Measurements from ENCODE around the gene CIAO1. TPM values are rescaled to one million over a fixed set of nuclear protein-coding genes. Genes with fewer than 3 reads are reported as not detected.
"Not testable (repeated sequence)": the region's sequence is repeated elsewhere in the genome, so short reads cannot be mapped to it uniquely, and the experiment has no call there.

Gene CIAO1
- polyA plus RNA-seq, 4 donors: 66.8 to 71.9 (median 68.9) TPM

GRCh38 chr2:96273763-96274162, 7.7 kb downstream of the CIAO1 start:
- no peak for DNase-seq (ENCODE audit: low read depth in 4 of 4, low spot score in 3 of 4)

DNA sequence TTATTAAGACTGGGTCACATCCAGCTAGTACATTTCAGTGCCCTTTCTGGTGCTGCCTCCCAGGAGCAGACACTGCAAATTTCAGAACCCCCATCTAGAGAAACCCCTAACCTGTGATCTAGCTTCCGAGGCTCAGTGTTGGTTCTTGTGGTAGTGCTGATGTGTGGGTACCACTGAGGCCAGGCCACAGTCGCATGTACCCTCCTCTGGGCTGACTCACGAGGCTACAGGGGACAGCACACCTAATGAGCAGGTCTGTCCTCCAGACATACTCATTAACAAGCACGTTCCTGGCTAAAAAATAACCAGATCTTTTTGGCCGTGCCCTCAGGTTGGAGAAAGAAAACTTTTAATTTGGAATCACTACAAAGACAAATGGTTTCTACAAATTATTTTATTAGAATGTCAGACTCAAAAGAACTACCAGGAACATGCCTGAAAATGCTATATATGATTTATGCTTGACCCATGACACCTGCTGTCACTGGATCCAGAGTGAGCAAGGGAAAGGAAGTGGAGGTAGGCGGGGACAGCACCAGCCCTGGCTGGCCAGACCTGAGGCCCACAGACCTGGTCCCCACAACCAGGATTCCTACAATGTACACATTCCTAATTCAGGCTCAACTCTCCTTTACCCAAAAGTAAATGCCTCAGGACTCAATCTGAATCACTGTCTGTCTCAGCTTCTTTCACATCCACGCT, 8.5 kb downstream of the CIAO1 start:
- DNase-seq (ENCODE audit: low read depth in 4 of 4, low spot score in 3 of 4): no peak

- no peak for DNase-seq (ENCODE audit: low read depth in 4 of 4, low spot score in 3 of 4)
Observed at GRCh38 chr2:96276787-96277499, 10.9 kb downstream of the CIAO1 start.

DNA sequence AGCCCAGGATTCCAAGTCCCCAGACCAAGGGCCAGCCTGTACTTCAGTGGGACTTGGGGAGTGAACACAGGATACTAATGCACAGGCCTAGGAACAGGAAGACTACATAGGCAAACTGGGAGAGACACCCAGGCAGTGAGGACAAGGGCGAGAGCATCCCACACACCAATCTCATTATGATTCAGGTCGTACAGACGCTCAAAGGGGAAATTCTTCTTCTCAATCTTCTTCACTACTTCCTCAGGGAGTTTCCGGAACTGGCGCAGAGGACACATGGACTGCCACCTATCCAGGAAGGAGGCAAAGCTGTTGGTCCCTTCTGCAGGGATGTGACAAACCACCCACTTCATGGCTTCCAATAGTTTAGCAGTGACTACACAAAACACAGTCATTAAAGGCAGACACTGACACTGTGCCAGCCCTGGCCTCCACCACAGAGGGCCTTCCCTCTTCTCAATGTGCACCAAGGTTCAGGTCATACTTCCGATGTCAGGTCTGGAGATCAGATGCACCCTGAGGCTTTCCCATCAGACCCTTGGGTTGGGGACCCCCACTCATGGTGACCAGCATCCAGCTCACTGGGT, 21.3 kb downstream of the CIAO1 start:
- no peak for DNase-seq (ENCODE audit: low read depth in 4 of 4, low spot score in 3 of 4)

- no peak for DNase-seq (ENCODE audit: low read depth in 4 of 4, low spot score in 3 of 4)
Observed at GRCh38 chr2:96291751-96292150, 25.7 kb downstream of the CIAO1 start.

GRCh38 chr2:96294271-96294670, 28.2 kb downstream of the CIAO1 start:
- DNase-seq (ENCODE audit: low read depth in 4 of 4, low spot score in 3 of 4): not testable (repeated sequence)

DNA sequence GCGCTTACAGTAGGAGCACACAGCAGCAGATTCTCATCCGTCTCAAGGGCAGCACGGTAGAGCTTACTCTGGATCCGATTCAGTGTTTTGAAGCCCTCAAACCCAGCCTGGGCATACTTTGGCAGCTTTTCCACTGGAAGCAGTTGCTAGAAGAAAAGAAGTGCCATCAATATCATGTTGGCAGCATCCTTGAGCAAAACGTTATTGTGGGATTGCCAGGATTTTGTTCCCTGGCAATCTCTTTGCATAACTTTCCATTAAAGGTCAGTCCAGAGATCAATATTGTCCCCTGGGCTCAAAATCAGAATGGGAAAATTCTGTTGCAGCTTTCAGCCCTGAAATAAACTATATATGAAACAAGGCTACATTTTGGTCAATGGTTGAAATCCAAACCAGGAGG, 30.9 kb downstream of the CIAO1 start:
- no peak for DNase-seq (ENCODE audit: low read depth in 4 of 4, low spot score in 3 of 4)

- no peak for DNase-seq (ENCODE audit: low read depth in 4 of 4, low spot score in 3 of 4)
Observed at GRCh38 chr2:96301865-96302264, 35.8 kb downstream of the CIAO1 start.

DNA sequence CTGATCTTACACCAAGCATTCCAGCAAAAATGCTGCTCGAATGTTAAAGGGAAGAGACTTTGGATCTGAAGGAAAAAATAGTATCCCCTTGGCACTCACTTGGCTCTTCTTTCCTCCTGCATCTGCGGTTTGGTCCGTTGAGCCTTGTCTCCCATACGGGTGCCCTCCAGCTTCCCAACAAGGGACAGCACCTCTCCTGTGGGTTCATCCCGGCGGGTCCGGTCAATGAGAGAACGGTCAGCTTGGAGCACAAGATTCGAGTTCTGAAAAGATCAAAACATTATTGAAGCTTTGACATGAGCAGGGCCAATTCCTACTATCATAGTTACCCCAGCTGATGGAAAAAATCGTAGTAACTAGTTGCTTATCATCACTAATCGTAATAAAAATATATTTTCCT, 38.6 kb downstream of the CIAO1 start:
- no peak for DNase-seq (ENCODE audit: low read depth in 4 of 4, low spot score in 3 of 4)

- peak; percentile 64 to 78 (median 73) for DNase-seq (ENCODE audit: low read depth in 4 of 4, low spot score in 3 of 4)
Observed at GRCh38 chr2:96305091-96305978, 39.3 kb downstream of the CIAO1 start, which contains the start of gene SNRNP200. SNRNP200 (minus strand) TSS chr2:96305546; CDS start chr2:96305437, 109 bp downstream.

DNA sequence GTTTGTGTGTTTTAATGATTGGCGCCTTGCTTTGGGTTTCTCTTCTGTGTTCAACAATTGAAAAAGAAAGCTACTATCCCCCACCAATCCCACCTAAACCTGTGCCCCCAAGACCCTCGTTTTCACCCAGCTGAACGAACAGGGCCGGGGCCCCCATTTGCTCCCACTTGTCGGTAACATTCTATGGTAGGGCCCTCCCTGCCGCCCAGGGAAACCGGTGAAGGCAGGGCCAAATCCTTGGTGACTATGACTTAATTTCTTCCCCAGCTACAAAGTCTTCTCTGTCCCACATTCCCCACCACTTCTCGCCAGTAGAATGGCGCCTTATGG, 39.9 kb downstream of the CIAO1 start:
- no peak for DNase-seq (ENCODE audit: low read depth in 4 of 4, low spot score in 3 of 4)

GRCh38 chr2:96306370-96306769, 40.3 kb downstream of the CIAO1 start:
- no peak for DNase-seq (ENCODE audit: low read depth in 4 of 4, low spot score in 3 of 4)

GRCh38 chr2:96308248-96308647, 42.2 kb downstream of the CIAO1 start:
- DNase-seq (ENCODE audit: low read depth in 4 of 4, low spot score in 3 of 4): no peak

GRCh38 chr2:96315005-96315399, 49.0 kb downstream of the CIAO1 start:
- no peak for DNase-seq (ENCODE audit: low read depth in 4 of 4, low spot score in 3 of 4)

- DNase-seq (ENCODE audit: low read depth in 4 of 4, low spot score in 3 of 4): no peak
Observed at GRCh38 chr2:96315400-96316071, 49.5 kb downstream of the CIAO1 start.

DNA sequence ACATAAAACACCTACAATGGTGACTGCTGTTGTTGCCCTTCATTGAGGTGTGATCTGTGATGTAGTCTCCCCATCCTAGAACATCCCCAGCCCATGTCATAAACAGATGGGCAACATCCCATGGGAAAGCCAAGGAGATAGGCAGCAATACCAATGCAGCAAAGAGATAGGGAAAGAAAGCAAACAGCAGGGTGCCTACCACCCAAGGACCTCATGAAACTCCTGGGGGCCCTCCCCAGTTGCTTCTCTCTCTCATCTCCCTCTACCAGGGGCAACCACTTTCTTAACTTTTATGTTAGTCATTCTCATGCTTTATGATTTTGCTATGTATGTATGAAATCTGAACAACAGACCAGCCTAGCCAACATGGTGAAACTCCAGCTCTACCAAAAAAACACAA, 51.0 kb downstream of the CIAO1 start:
- no peak for DNase-seq (ENCODE audit: low read depth in 4 of 4, low spot score in 3 of 4)

DNA sequence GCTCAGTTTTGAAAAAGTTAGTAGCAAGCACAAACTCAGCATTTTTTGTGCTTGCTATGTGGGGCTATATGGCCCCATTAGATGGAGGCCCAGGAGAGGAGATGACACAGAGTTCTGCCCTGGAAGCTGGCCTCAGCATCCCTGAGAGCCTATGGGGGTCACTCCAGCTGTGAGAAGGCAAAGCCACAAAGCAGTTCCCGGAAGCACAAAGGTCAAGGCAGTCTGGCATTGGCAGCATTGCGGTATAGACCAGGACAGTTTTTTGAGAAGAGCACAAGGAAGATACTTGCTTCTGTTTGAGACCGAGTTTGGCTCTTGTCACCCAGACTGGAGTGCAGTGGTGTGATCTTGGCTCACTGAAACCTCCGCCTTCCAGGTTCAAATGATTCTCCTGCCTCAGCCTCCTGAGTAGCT, 51.6 kb downstream of the CIAO1 start:
- no peak for DNase-seq (ENCODE audit: low read depth in 4 of 4, low spot score in 3 of 4)

DNA sequence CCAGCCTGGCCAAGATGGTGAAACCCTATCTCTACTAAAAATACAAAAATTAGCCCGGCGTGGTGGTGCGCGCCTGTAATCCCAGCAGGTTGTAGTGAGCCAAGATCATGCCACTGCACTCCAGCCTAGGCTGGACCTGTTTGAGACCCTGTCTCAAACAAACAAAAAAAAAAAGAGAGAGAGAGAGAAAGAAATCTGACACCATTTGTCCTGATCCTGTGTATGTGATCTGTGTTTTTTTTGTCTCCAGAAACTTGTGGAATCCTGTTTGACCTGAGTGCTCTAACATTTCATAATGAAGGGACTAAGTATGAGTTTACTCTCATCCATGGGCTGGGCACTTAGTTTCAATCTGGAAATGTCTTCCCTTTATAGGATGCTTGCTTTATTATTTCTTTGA, 52.7 kb downstream of the CIAO1 start:
- DNase-seq (ENCODE audit: low read depth in 4 of 4, low spot score in 3 of 4): no peak

DNA sequence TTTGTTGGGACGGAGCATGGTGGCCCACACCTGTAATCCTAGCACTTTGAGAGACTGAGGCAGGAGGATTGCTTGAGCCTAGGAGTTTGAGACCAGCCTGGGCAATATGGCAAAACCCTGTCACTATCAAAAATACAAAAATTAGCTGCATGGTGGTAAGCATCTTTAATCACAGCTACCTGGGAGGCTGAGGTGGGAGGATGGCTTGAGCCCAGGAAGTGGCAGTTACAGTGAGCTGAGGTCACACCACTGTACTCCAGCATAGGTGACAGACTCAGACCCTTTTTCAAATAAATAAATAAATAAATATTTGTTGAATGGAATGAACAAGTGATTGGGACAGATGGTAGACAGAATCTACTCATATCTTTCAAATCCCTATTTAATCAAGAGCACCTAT, 53.4 kb downstream of the CIAO1 start:
- no peak for DNase-seq (ENCODE audit: low read depth in 4 of 4, low spot score in 3 of 4)

GRCh38 chr2:96320326-96320725, 54.3 kb downstream of the CIAO1 start:
- DNase-seq (ENCODE audit: low read depth in 4 of 4, low spot score in 3 of 4): no peak

All from right renal pelvis (tissue), 4 donors.